Mammary epithelial cell (primary cell): Measurements from ENCODE around the gene FAM149A.

ENCODE experiments used
- EZH2 ChIP-seq: IDR thresholded peaks from 2 replicates; pipeline ENCODE4 v1.6.1; 2012; ENCODE audit warnings: low read length, inconsistent platforms, borderline replicate concordance
- TF ChIP-seq, protein P1 (sequence below), 2 donors: IDR thresholded peaks in 1 of 2; conservative IDR thresholded peaks in 1 of 2; 2 replicates each; pipeline ENCODE4 v1.5.1; 2011 to 2012; ENCODE audit warnings: inconsistent platforms in 2 of 2, low read length in 2 of 2, mild to moderate bottlenecking in 2 of 2, control low read depth in 1 of 2, low read depth in 1 of 2; ENCODE audit not compliant: insufficient read depth in 1 of 2; ENCODE audit errors: extremely low read depth in 1 of 2

DNA sequence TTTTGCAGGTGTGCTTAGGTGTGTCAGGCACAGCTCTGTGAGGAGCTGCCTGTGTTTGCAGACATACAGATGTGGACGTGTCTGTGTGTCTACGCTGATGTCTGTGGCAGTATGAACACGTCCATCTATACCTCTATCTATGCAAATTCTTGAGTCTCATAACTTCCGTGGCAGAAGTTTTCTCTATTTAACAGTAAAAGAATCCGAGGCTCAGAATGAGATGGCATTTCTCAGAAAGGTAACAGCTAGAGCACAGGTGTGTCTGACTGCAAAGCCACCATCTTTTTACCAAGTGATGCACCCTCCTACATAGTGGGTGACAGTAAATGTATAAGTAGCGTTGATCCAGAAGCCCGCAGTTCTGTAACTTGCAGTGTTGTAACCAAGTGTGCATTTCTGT, 47.0 kb downstream of the FAM149A start:
- TF ChIP-seq, protein P1, sequence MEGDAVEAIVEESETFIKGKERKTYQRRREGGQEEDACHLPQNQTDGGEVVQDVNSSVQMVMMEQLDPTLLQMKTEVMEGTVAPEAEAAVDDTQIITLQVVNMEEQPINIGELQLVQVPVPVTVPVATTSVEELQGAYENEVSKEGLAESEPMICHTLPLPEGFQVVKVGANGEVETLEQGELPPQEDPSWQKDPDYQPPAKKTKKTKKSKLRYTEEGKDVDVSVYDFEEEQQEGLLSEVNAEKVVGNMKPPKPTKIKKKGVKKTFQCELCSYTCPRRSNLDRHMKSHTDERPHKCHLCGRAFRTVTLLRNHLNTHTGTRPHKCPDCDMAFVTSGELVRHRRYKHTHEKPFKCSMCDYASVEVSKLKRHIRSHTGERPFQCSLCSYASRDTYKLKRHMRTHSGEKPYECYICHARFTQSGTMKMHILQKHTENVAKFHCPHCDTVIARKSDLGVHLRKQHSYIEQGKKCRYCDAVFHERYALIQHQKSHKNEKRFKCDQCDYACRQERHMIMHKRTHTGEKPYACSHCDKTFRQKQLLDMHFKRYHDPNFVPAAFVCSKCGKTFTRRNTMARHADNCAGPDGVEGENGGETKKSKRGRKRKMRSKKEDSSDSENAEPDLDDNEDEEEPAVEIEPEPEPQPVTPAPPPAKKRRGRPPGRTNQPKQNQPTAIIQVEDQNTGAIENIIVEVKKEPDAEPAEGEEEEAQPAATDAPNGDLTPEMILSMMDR (conservative IDR thresholded peaks at IDR 0.05 in 1 of 2, IDR thresholded peaks at IDR 0.05 in 1 of 2; ENCODE audit: extremely low read depth in 1 of 2, insufficient read depth in 1 of 2, low read depth in 1 of 2, low read length in 2 of 2) = no peak
- TF ChIP-seq EZH2 = no peak
